Stimulated activated naive B cell treated with anti-CD40 and anti-IgM and Interleukin-4, amounts not matched to agents 10 μg/mL and 1 μg/mL and 100 μg/mL, for 72 hours (primary cell): ENCODE measurements around the gene WWC2.

Experiments
- ATAC-seq, 2 donors: fragments of 150-1000 bp; cut with Tn5 transposase; replicated peaks; 2 replicates each; pipeline ENCODE4 v1.10.0; 2021; ENCODE audit warnings: moderate library complexity in 1 of 2
- DNase-seq: peaks from one replicate; pipeline ENCODE4 v3.0.0; 2021
- H3K27ac Mint-ChIP-seq: one replicate; pipeline ENCODE4 v1.8.0; 2022; ENCODE audit warnings: mild to moderate bottlenecking, mixed read lengths
- H3K27me3 Mint-ChIP-seq, 2 donors: one replicate each; pipeline ENCODE4 v1.8.0; 2022; ENCODE audit warnings: mixed read lengths in 2 of 2
- H3K36me3 Mint-ChIP-seq, 2 donors: one replicate each; pipeline ENCODE4 v1.8.0; 2022; ENCODE audit warnings: mixed read lengths in 2 of 2, mild to moderate bottlenecking in 1 of 2
- H3K4me1 Mint-ChIP-seq, 2 donors: one replicate each; pipeline ENCODE4 v1.8.0; 2022; ENCODE audit warnings: mixed read lengths in 2 of 2, mild to moderate bottlenecking in 1 of 2
- H3K4me3 Mint-ChIP-seq, 2 donors: one replicate each; pipeline ENCODE4 v1.8.0; 2022; ENCODE audit warnings: mild to moderate bottlenecking in 2 of 2, mixed read lengths in 2 of 2, moderate library complexity in 1 of 2
- H3K9me3 Mint-ChIP-seq, 2 donors: one replicate each; pipeline ENCODE4 v1.8.0; 2022; ENCODE audit warnings: mixed read lengths in 2 of 2, mild to moderate bottlenecking in 1 of 2

WWC2 gene

DNA sequence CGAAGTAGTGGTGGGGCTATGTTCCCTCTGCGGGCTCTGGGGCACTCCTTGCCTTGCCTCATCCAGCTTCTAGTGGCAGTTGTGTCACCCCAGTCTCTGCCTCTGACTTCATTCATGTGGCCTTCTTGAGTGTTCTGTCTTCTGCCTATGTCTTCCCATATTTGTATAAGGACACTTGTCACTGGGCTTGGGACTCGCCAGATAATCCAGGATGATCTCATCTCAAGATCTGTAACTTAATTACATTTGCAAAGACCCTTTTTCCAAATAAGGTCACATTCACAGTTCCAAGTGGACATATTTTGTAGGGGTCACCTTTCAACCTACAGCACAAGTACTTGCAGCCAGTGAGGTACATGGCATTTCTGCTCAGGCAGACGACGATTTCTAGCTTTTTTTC is 253.5 kb downstream of the WWC2 start:
- ATAC-seq (no peak), DNase-seq (no peak)
- Mint-ChIP-seq H3K9me3 (no peaks in the 10 kb centered on the region), H3K4me1 (no peaks in the 10 kb centered on the region), H3K27me3 (peaks cover 25 to 37% of the 10 kb centered on the region in 2 donors), H3K27ac (no peak overlapping the region), H3K4me3 (no peak overlapping the region), H3K36me3 (no peaks in the 10 kb centered on the region)

DNA sequence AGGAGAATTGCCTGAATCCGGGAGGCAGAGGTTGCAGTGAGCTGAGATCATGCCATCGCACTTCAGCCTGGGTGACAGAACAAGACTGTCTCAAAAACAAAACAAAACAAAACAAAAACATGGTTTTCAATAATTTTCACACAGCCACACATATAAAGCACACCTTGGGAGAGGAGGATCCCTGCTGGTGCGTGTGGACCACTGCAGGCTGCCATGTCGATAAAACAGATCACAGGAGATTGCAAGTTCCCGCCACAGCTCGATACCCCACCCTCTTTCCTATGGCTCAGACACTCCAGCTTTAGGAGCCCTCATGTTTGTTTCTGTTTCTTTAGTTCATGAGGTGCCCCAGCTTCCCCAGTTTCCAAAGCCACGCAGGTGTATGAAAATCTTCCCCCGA is 254.5 kb downstream of the WWC2 start:
- no peak for ATAC-seq
- Mint-ChIP-seq H3K27ac (no peak overlapping the region), H3K9me3 (no peaks in the 10 kb centered on the region), H3K27me3 (peaks cover 29% of the 10 kb centered on the region in 2 donors), H3K4me1 (no peaks in the 10 kb centered on the region), H3K4me3 (no peak overlapping the region), H3K36me3 (no peaks in the 10 kb centered on the region)
- DNase-seq = no peak

- Mint-ChIP-seq H3K4me1 (no peaks in the 10 kb centered on the region), H3K36me3 (no peaks in the 10 kb centered on the region), H3K27ac (no peak overlapping the region), H3K27me3 (peaks cover 26 to 29% of the 10 kb centered on the region in 2 donors), H3K4me3 (no peak overlapping the region), H3K9me3 (no peaks in the 10 kb centered on the region)
- ATAC-seq (no peak), DNase-seq (no peak)
Measured at GRCh38 chr4:183354219-183354618, 255.2 kb downstream of the WWC2 start.

GRCh38 chr4:183355405-183355804 is 256.3 kb downstream of the WWC2 start:
- no peaks in the 10 kb centered on the region for H3K36me3 Mint-ChIP-seq
- no peak overlapping the region for H3K27ac Mint-ChIP-seq
- H3K9me3 Mint-ChIP-seq = no peaks in the 10 kb centered on the region

DNA sequence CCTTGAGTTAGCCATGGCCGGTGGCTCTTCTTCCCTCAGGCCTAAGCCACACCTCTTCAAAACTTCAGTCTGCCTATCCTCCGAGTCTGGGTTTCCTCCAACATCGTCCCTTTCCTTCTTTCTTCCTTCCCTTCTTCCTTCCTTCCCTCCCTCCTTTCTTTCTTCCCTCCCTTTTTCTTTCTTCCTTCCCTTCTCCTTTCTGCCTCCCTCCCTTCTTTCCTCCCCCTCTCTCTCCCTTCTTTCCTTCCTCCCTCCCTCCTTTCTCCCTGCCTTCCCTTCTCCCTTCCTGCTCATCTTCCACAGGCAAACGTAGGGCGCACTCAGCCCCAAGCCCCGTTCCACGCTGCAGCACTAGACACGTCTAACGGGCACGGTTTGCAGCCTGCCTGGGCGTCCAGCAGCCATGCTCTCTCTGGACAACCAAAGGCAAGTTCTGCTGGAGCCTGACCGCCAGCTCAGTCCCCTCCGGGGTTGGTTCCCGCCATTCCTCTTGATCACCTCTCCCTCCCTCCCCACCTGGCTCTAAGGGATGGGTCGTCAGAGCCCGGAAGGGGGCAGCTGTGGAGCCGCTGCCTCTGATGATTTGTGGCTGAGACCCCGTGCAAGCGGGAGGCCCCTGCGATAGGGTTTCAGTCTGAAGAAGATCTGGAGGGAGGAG is 257.2 kb downstream of the WWC2 start:
- ATAC-seq = no peak
- Mint-ChIP-seq H3K27ac (no peak overlapping the region), H3K36me3 (no peaks in the 10 kb centered on the region), H3K9me3 (no peaks in the 10 kb centered on the region), H3K4me3 (no peak overlapping the region), H3K4me1 (no peaks in the 10 kb centered on the region), H3K27me3 (peaks cover 17 to 23% of the 10 kb centered on the region in 2 donors)
- no peak for DNase-seq

More at GRCh38 chr4:183355405-183355804, 256.3 kb downstream of the WWC2 start:
- H3K4me3 Mint-ChIP-seq = no peak overlapping the region
- H3K27me3 Mint-ChIP-seq = peaks cover 23 to 30% of the 10 kb centered on the region in 2 donors
- DNase-seq (no peak), ATAC-seq (no peak)
- no peaks in the 10 kb centered on the region for H3K4me1 Mint-ChIP-seq

DNA sequence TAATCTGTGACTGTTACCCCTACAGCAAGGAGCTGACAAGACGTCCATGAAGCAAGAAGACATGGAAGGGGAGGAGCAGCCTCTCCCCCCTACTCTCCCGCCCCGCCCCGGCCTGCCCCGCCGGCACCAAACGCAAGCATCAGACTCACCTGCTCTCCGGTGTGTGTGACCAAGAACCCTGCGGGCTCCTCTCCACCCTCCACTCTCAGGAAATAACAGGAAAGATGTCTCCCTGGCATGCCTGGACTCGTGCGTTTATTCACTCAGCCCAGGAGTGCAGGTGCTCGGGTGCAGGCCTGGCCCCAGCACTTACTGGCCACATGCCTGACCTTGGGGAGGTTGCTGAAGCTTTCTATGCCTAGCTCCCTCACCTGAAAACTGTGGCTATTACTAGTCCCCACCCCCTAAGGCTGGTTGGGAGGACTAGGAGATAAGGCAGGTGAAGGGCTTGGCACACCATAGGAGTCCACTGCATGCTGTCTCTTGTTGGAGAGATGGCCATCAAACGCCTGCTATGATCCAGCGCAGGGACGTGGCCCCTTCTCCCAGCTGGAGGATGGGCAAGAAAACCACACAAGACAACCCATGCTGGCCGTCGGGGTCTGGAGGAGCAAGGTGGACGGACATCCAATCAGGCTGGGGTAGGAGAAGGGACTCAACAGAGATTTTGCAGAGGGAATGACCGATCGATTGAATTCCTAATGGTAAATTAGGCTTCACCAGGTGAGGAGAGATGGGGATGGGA is 258.0 kb downstream of the WWC2 start:
- no peak for ATAC-seq
- Mint-ChIP-seq H3K27ac (no peak overlapping the region), H3K4me1 (no peaks in the 10 kb centered on the region), H3K9me3 (no peaks in the 10 kb centered on the region), H3K36me3 (no peaks in the 10 kb centered on the region), H3K27me3 (peaks cover 17 to 20% of the 10 kb centered on the region in 2 donors), H3K4me3 (no peak overlapping the region)
- no peak for DNase-seq

DNA sequence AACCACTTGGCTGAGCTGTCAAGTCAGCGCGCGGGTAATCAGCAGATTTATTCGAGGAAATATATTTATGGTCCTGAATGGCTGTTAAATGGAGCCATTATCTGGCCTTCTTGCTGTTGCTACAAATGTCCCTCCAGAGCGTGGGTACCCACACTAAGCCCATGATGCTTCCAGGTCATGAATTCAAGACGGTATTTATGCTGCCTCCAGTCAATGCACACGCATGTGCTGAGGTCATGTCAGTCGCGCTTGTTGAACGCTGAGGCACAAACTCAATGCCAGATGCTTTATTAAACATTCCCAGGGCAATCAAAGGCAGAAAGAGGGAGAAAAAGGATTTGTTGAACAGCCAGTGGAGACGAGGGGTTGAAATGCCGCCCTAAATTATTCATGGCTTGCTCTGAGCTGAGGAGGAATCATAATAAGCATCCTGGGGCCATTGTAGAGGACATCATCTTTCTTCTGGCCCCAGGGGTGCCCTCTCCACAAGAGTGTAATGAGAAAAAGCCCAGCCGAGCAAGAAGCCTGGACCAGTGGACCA is 259.2 kb downstream of the WWC2 start:
- Mint-ChIP-seq H3K27me3 (peaks cover 20 to 21% of the 10 kb centered on the region in 2 donors), H3K4me3 (no peak overlapping the region), H3K4me1 (no peaks in the 10 kb centered on the region), H3K36me3 (no peaks in the 10 kb centered on the region), H3K27ac (no peak overlapping the region), H3K9me3 (no peaks in the 10 kb centered on the region)
- ATAC-seq (no peak), DNase-seq (no peak)

DNA sequence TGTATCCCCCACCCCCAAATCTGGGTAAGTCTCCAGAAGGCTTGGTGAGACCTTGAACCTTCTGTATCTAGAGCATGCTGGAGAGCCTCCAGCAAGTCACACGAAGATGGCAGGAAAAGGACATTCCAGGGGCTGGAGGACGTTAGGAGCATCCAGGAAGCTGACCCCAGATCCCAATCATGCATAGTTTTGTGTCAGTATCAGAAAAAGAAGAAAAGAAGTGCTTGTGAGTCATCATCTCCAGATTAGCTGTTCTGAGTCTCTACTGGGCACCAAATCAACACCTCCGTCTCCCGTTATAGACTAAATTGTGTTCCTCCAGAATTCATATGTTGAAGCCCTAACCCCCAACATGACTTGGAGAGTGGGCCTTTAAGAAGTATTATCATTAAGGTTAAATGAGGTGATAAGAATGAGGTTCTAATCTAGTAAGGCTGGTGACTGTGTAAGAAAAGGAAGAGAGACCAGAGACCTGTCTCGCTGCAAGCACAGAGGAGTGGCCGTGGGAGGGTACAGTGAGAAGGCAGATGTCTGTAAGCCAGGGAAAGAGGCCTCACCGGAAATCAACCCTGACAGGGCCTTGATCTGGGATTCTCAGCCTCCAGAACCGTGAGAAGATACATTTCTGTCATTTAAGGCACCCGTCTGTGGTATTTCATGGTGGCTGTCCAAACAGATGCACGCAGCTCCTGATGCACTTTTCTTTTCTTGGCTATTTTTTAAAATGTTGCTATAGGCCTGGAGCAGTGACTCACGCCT is 261.3 kb downstream of the WWC2 start:
- Mint-ChIP-seq H3K4me3 (no peak overlapping the region), H3K9me3 (no peaks in the 10 kb centered on the region), H3K27ac (no peak overlapping the region), H3K27me3 (peaks cover 20 to 29% of the 10 kb centered on the region in 2 donors), H3K36me3 (no peaks in the 10 kb centered on the region), H3K4me1 (peaks cover 0 to 6% of the 10 kb centered on the region in 2 donors)
- DNase-seq (no peak), ATAC-seq (no peak)

GRCh38 chr4:183362036-183362435 is 263.0 kb downstream of the WWC2 start:
- H3K27me3 Mint-ChIP-seq = peaks cover 13 to 18% of the 10 kb centered on the region in 2 donors
- no peak for DNase-seq

DNA sequence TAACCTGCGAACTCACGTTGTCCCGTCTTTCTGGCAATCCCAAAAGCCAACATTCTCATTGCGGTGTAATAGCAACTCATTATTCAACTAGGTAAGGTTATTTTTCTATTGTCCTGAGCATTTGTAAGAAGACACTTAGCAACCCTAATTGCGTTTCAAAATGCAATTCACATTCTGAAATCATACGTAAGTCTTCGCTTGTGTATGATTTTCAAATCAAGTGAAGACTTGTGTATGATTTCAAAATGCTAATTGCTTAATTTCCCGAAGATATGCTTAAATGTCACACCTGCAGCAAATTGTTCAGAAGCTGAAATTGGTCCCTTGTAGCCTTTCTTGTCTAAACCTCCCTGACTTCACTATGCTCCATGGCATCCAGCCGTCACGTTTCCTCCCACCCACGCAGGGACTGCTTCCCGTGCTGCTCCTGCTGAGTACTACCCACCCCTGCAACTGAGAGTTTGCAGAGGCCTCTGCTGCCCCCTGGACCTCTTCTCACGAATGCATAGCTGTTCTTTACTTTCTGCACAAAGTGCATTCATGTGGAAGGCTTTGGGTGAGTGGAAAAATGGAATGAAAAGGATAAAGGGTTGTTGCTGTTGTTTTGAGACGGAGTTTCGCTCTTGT is 264.0 kb downstream of the WWC2 start:
- no peak for ATAC-seq
- Mint-ChIP-seq H3K4me3 (no peak overlapping the region), H3K27ac (no peak overlapping the region), H3K9me3 (no peaks in the 10 kb centered on the region), H3K27me3 (peaks cover 7 to 13% of the 10 kb centered on the region in 2 donors), H3K36me3 (no peaks in the 10 kb centered on the region), H3K4me1 (peaks cover 0 to 6% of the 10 kb centered on the region in 2 donors)
- DNase-seq = no peak

More at GRCh38 chr4:183362036-183362435, 263.0 kb downstream of the WWC2 start:
- no peak overlapping the region for H3K27ac Mint-ChIP-seq
- no peaks in the 10 kb centered on the region for H3K9me3 Mint-ChIP-seq
- peaks cover 0 to 6% of the 10 kb centered on the region in 2 donors for H3K4me1 Mint-ChIP-seq
- no peaks in the 10 kb centered on the region for H3K36me3 Mint-ChIP-seq
- H3K4me3 Mint-ChIP-seq = no peak overlapping the region
- ATAC-seq = no peak

GRCh38 chr4:183364025-183364424 is 265.0 kb downstream of the WWC2 start:
- no peak for ATAC-seq
- Mint-ChIP-seq H3K36me3 (no peaks in the 10 kb centered on the region), H3K27me3 (peaks cover 4 to 13% of the 10 kb centered on the region in 2 donors), H3K27ac (no peak overlapping the region), H3K9me3 (no peaks in the 10 kb centered on the region), H3K4me3 (no peak overlapping the region), H3K4me1 (peaks cover 0 to 6% of the 10 kb centered on the region in 2 donors)
- DNase-seq = no peak

- Mint-ChIP-seq H3K27me3 (peaks cover 0 to 24% of the 10 kb centered on the region in 2 donors), H3K27ac (no peak overlapping the region), H3K36me3 (no peaks in the 10 kb centered on the region), H3K9me3 (no peaks in the 10 kb centered on the region), H3K4me1 (peaks cover 0 to 6% of the 10 kb centered on the region in 2 donors), H3K4me3 (no peak overlapping the region)
- ATAC-seq (no peak), DNase-seq (no peak)
Measured at GRCh38 chr4:183366206-183366835, 267.3 kb downstream of the WWC2 start.

DNA sequence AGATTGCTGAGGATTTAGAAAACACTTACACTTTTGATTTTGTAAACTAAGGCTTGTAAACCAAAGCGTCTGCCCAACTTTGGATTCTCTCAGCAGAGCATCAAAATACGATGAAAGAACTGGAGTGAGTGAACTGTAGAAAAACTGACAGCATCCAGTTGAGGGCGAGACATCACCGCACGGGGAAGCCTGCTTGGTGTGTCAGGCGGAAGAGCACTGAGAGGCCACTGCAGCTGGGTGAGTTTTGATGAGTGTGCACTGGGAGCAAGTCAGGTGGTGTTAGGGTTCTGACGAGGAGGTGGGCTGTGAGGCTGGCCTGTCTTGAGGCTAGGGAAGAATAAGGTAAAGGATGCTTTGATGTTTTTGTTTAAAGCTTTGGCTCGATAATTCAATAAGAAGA is 270.0 kb downstream of the WWC2 start:
- peaks cover 0 to 3% of the 10 kb centered on the region in 2 donors for H3K36me3 Mint-ChIP-seq
- no peak for DNase-seq
- ATAC-seq = no peak
- H3K9me3 Mint-ChIP-seq = peaks cover 5 to 7% of the 10 kb centered on the region in 2 donors
- H3K27ac Mint-ChIP-seq = no peak overlapping the region
- H3K4me3 Mint-ChIP-seq = no peak overlapping the region
- peaks cover 0 to 24% of the 10 kb centered on the region in 2 donors for H3K27me3 Mint-ChIP-seq
- H3K4me1 Mint-ChIP-seq = peaks cover 0 to 6% of the 10 kb centered on the region in 2 donors
